Natural killer cell (primary cell): ENCODE measurements around the gene ABCA2. TPM values are rescaled to one million over a fixed set of nuclear protein-coding genes. Genes with fewer than 3 reads are reported as not detected.

ENCODE experiments used
- ATAC-seq, 3 donors: fragments of 150-1000 bp in 2 of 3; fragments of 200-7000 bp in 1 of 3; cut with Tn5 transposase; 1 replicate in 1 of 3; 2 replicates in 2 of 3; pipeline ENCODE4 v1.10.0; 2021; ENCODE audit warnings: mild to moderate bottlenecking in 2 of 3, moderate library complexity in 2 of 3
- DNase-seq, 2 donors: peaks; one replicate each; pipeline versions ENCODE4 v3.0.0 to v3.0.0-alpha.2; 2013 to 2021; ENCODE audit warnings: mixed read lengths in 1 of 2
- H3K27ac ChIP-seq: one replicate; pipeline ENCODE4 v1.5.1; 2013; ENCODE audit warnings: mild to moderate bottlenecking, low read length
- H3K27me3 ChIP-seq: one replicate; pipeline ENCODE4 v1.6.1; 2013; ENCODE audit warnings: low read length; ENCODE audit not compliant: control insufficient read depth, insufficient read depth
- H3K36me3 ChIP-seq: one replicate; pipeline ENCODE4 v1.6.1; 2013; ENCODE audit warnings: low read length; ENCODE audit not compliant: control insufficient read depth, insufficient read depth
- H3K4me1 ChIP-seq: one replicate; pipeline ENCODE4 v1.6.1; 2013; ENCODE audit warnings: low read length; ENCODE audit not compliant: control insufficient read depth, insufficient read depth
- H3K4me3 ChIP-seq: one replicate; pipeline ENCODE4 v1.5.1; 2013; ENCODE audit warnings: low read length
- H3K9me3 ChIP-seq: one replicate; pipeline ENCODE4 v1.6.1; 2013; ENCODE audit warnings: low read length; ENCODE audit not compliant: control insufficient read depth, insufficient read depth
- H3K27ac Mint-ChIP-seq, 2 donors: one replicate each; pipeline ENCODE4 v1.8.0; 2022; ENCODE audit warnings: mild to moderate bottlenecking in 2 of 2, mixed read lengths in 2 of 2, moderate library complexity in 1 of 2
- H3K27me3 Mint-ChIP-seq, 2 donors: one replicate each; pipeline ENCODE4 v1.8.0; 2022; ENCODE audit warnings: low read depth in 2 of 2, mixed read lengths in 2 of 2
- H3K36me3 Mint-ChIP-seq: one replicate; pipeline ENCODE4 v1.8.0; 2022; ENCODE audit warnings: mixed read lengths
- H3K4me1 Mint-ChIP-seq, 2 donors: one replicate each; pipeline ENCODE4 v1.8.0; 2022; ENCODE audit warnings: mixed read lengths in 2 of 2
- H3K4me3 Mint-ChIP-seq: one replicate; pipeline ENCODE4 v1.8.0; 2022; ENCODE audit warnings: mild to moderate bottlenecking, moderate library complexity, mixed read lengths
- H3K9me3 Mint-ChIP-seq, 2 donors: one replicate each; pipeline ENCODE4 v1.8.0; 2022; ENCODE audit warnings: mixed read lengths in 2 of 2
- CTCF ChIP-seq: fragments of 200-600 bp; IDR thresholded peaks from one replicate; pipeline ENCODE4 v1.8.0; 2022; ENCODE audit warnings: antibody characterized with exemption
- WGBS: methylation state at CpG from one replicate; pipeline ENCODE4 v1.1.7; 2013; ENCODE audit warnings: missing lambda C conversion rate; ENCODE audit not compliant: insufficient coverage; 5-methylcytosine and 5-hydroxymethylcytosine counted together
- intact Hi-C: fragments of 100-400 bp; cut with micrococcal nuclease; formaldehyde crosslinking; loops from one replicate; pipeline ENCODE4 v1.14.2; 2022
- total RNA-seq, 4 donors: library from RNA; stranded (reverse); fragments of 120-200 nt in 1 of 4; gene quantifications; one replicate each; pipeline versions ENCODE4 v1.2.3 to v1.2.4, GENCODE V29; 2013 to 2022

Gene ABCA2
- total RNA-seq, 3 donors from 2014 or later (not counting 1 experiment from before 2014, with no cell fraction given): 356 to 416 (median 357) TPM

- Mint-ChIP-seq H3K27me3 (no peaks in the 10 kb centered on the region), H3K4me3 (peak overlapping the region; percentile 73), H3K36me3 (no peaks in the 10 kb centered on the region), H3K4me1 (peaks cover 33 to 71% of the 10 kb centered on the region in 2 donors), H3K9me3 (no peaks in the 10 kb centered on the region), H3K27ac (peak overlapping the region; percentile 97 to 99)
- no peak for TF ChIP-seq CTCF
- intact Hi-C loops: loop anchor here (5.0 kb wide), 1 partner anchor 148 kb away; the partner anchor contains the start of gene PHPT1
- Histone ChIP-seq H3K27me3 (no peaks in the 10 kb centered on the region), H3K4me1 (peaks cover 79% of the 10 kb centered on the region), H3K36me3 (peaks cover 16% of the 10 kb centered on the region), H3K9me3 (no peaks in the 10 kb centered on the region), H3K27ac (peak overlapping the region; percentile 96), H3K4me3 (peak overlapping the region; percentile 55)
- 62% methylated on average over 40 of the region's 40 CpGs for whole genome bisulfite sequencing
- ATAC-seq: no peak
- DNase-seq: peak in 1 of 2 donors; percentile 26
Observed at GRCh38 chr9:136994888-136995230, 33.2 kb downstream of the ABCA2 start.

- H3K36me3 Mint-ChIP-seq: no peaks in the 10 kb centered on the region
- Histone ChIP-seq H3K27ac (no peak overlapping the region), H3K4me1 (peaks cover 74% of the 10 kb centered on the region), H3K27me3 (no peaks in the 10 kb centered on the region), H3K36me3 (peaks cover 16% of the 10 kb centered on the region), H3K9me3 (no peaks in the 10 kb centered on the region), H3K4me3 (no peak overlapping the region)
- TF ChIP-seq CTCF: no peak
- 81% methylated on average over 54 of the region's 54 CpGs for WGBS
- ATAC-seq (no peak), DNase-seq (no peak)
- H3K4me1 Mint-ChIP-seq: peaks cover 32 to 70% of the 10 kb centered on the region in 2 donors
- peak overlapping the region; percentile 92 to 96 for H3K27ac Mint-ChIP-seq
- no peaks in the 10 kb centered on the region for H3K27me3 Mint-ChIP-seq
- no peaks in the 10 kb centered on the region for H3K9me3 Mint-ChIP-seq
- intact Hi-C loops: no loop called here
- peak overlapping the region; percentile 88 for H3K4me3 Mint-ChIP-seq
Observed at GRCh38 chr9:136994180-136994887, 33.7 kb downstream of the ABCA2 start.

GRCh38 chr9:136992819-136993369 is 35.1 kb downstream of the ABCA2 start:
- no peaks in the 10 kb centered on the region for H3K9me3 Mint-ChIP-seq
- H3K4me3 Mint-ChIP-seq: peak overlapping the region; percentile 88
- H3K27me3 ChIP-seq: no peaks in the 10 kb centered on the region
- H3K27ac ChIP-seq: peak overlapping the region; percentile 96
- peak overlapping the region; percentile 92 to 96 for H3K27ac Mint-ChIP-seq
- H3K4me1 Mint-ChIP-seq: peaks cover 21 to 58% of the 10 kb centered on the region in 2 donors
- peaks cover 60% of the 10 kb centered on the region for H3K4me1 ChIP-seq
- H3K4me3 ChIP-seq: peak overlapping the region; percentile 81
- 34% methylated on average over 18 of the region's 18 CpGs for WGBS
- H3K36me3 ChIP-seq: peaks cover 16% of the 10 kb centered on the region
- TF ChIP-seq CTCF: no peak
- no peaks in the 10 kb centered on the region for H3K9me3 ChIP-seq
- intact Hi-C loops: loop anchor here (1.0 to 2.0 kb wide), 3 partner anchors 15 to 111 kb away; no protein-coding TSS in a partner anchor
- peaks cover 0 to 2% of the 10 kb centered on the region in 2 donors for H3K27me3 Mint-ChIP-seq
- DNase-seq (no peak), ATAC-seq (no peak)
- no peaks in the 10 kb centered on the region for H3K36me3 Mint-ChIP-seq
